Common myeloid progenitor, CD34-positive (primary cell): ENCODE results near the gene AP5S1.
"Not testable (repeated sequence)": the region's sequence is repeated elsewhere in the genome, so short reads cannot be mapped to it uniquely, and the experiment has no call there.

Experiments
- CTCF ChIA-PET: fragments of 350-600 bp; sonication (Branson Sonifier 250); formaldehyde crosslinking; loops from one replicate; lab custom pipeline; 2021; ENCODE audit warnings: antibody characterized with exemption; lab: Charles Lee
- POLR2A ChIA-PET: fragments of 350-600 bp; sonication (Branson Sonifier 250); formaldehyde crosslinking; loops from one replicate; lab custom pipeline; 2021; ENCODE audit warnings: antibody characterized with exemption; lab: Charles Lee
- DNase-seq, 3 donors: peaks; one replicate each; pipeline versions ENCODE4 v3.0.0 to v3.0.0-alpha.2; 2013
- H3K27ac ChIP-seq, 2 experiments: 1 replicate in 1 of 2; 2 replicates in 1 of 2; pipeline ENCODE4 v1.7.0; 2013; ENCODE audit warnings: inconsistent platforms in 2 of 2, low read length in 2 of 2, mild to moderate bottlenecking in 2 of 2, low read depth in 1 of 2, moderate library complexity in 1 of 2; ENCODE audit not compliant: severe bottlenecking in 2 of 2, insufficient read depth in 1 of 2, poor library complexity in 1 of 2
- H3K27me3 ChIP-seq, 5 experiments: replicated peaks in 2 of 5; 1 replicate in 3 of 5; 2 replicates in 2 of 5; pipeline versions ENCODE4 v1.6.1 to v1.7.0; 2013; ENCODE audit warnings: low read length in 4 of 5, mild to moderate bottlenecking in 2 of 5, moderate library complexity in 2 of 5, inconsistent platforms in 1 of 5; ENCODE audit not compliant: insufficient read depth in 5 of 5, control insufficient read depth in 4 of 5
- H3K36me3 ChIP-seq, 4 experiments: 1 replicate in 2 of 4; 2 replicates in 2 of 4; pipeline versions ENCODE4 v1.6.1 to v1.7.0; 2013; ENCODE audit warnings: low read length in 3 of 4, control low read depth in 1 of 4, mild to moderate bottlenecking in 1 of 4; ENCODE audit not compliant: control insufficient read depth in 4 of 4, insufficient read depth in 4 of 4
- H3K4me1 ChIP-seq, 4 experiments: 1 replicate in 3 of 4; 2 replicates in 1 of 4; pipeline versions ENCODE4 v1.6.1 to v1.7.1; 2013; ENCODE audit warnings: low read length in 3 of 4, mild to moderate bottlenecking in 3 of 4, control low read depth in 1 of 4, inconsistent platforms in 1 of 4, moderate library complexity in 1 of 4; ENCODE audit not compliant: control insufficient read depth in 4 of 4, insufficient read depth in 4 of 4; ENCODE audit errors: control extremely low read depth in 1 of 4
- H3K4me3 ChIP-seq, 7 experiments: 1 replicate in 4 of 7; 2 replicates in 3 of 7; pipeline versions ENCODE4 v1.5.1 to v1.7.0; 2013; ENCODE audit warnings: mild to moderate bottlenecking in 7 of 7, low read length in 6 of 7, moderate library complexity in 6 of 7, inconsistent platforms in 2 of 7, low read depth in 2 of 7, control low read depth in 1 of 7; ENCODE audit not compliant: insufficient read depth in 4 of 7, control insufficient read depth in 1 of 7; ENCODE audit errors: extremely low read depth in 1 of 7
- H3K9me3 ChIP-seq, 5 experiments: 1 replicate in 4 of 5; 2 replicates in 1 of 5; pipeline versions ENCODE4 v1.6.1 to v1.7.1; 2013; ENCODE audit warnings: low read length in 4 of 5, mild to moderate bottlenecking in 2 of 5, inconsistent platforms in 1 of 5, low read depth in 1 of 5, moderate library complexity in 1 of 5; ENCODE audit not compliant: control insufficient read depth in 4 of 5, insufficient read depth in 2 of 5; ENCODE audit errors: control extremely low read depth in 1 of 5
- WGBS: methylation state at CpG from one replicate; pipeline ENCODE4 v1.1.5; 2013; ENCODE audit not compliant: insufficient coverage; 5-methylcytosine and 5-hydroxymethylcytosine counted together

Gene AP5S1

GRCh38 chr20:3840201-3840600, 19.9 kb downstream of the AP5S1 start:
- H3K9me3 ChIP-seq, H3K4me3 ChIP-seq, POLR2A ChIA-PET, H3K27me3 ChIP-seq, H3K36me3 ChIP-seq, DNase-seq, H3K27ac ChIP-seq: not testable (repeated sequence)
- H3K4me1 ChIP-seq = peaks cover 7 to 45% (median 24%) of the 10 kb centered on the region in 4 experiments
- CTCF ChIA-PET = interaction anchor here (1.2 to 2.3 kb wide), 2 partner anchors 14 to 20 kb away, joined by 3 to 5 read pairs; partner anchors contain the start of gene AP5S1
- 95% methylated on average over 3 of the region's 7 CpGs for WGBS

- Histone ChIP-seq H3K36me3 (no peaks in the 10 kb centered on the region), H3K27me3 (no peaks in the 10 kb centered on the region), H3K9me3 (no peaks in the 10 kb centered on the region), H3K4me3 (no peak overlapping the region), H3K4me1 (peaks cover 7 to 60% (median 36%) of the 10 kb centered on the region in 4 experiments), H3K27ac (peak overlapping the region in 1 of 2 experiments; percentile 31)
- ChIA-PET CTCF (interaction anchor here (0.8 to 3.9 kb wide), 4 partner anchors 11 to 56 kb away, joined by 3 to 24 read pairs (median 4); partner anchors contain the start of gene CENPB), POLR2A (interaction anchor here (0.7 to 0.9 kb wide), 2 partner anchors 22 to 71 kb away, joined by 3 to 6 read pairs; partner anchors contain the start of gene AP5S1)
- 83% methylated on average over 2 of the region's 7 CpGs for WGBS
- DNase-seq = peak; percentile 72 to 77 (median 74)
These were observed 22.1 kb downstream of the AP5S1 start for GRCh38 chr20:3842348-3842930.

- H3K27me3 ChIP-seq = no peaks in the 10 kb centered on the region
- H3K4me1 ChIP-seq = peaks cover 7 to 59% (median 42%) of the 10 kb centered on the region in 4 experiments
- DNase-seq = peak; percentile 34 to 66 (median 50)
- H3K36me3 ChIP-seq = peaks cover 0 to 2% (median 0%) of the 10 kb centered on the region in 4 experiments
- H3K27ac ChIP-seq = no peak overlapping the region
- WGBS = no CpG with 5 or more reads among the region's 5 CpGs
- POLR2A ChIA-PET = no interaction called here
- no peak overlapping the region for H3K4me3 ChIP-seq
- CTCF ChIA-PET = interaction anchor here (0.8 to 3.9 kb wide), 4 partner anchors 10 to 57 kb away, joined by 3 to 24 read pairs (median 6); partner anchors contain the start of gene CENPB
- H3K9me3 ChIP-seq = no peaks in the 10 kb centered on the region
These were observed 23.1 kb downstream of the AP5S1 start for GRCh38 chr20:3843490-3843889.

GRCh38 chr20:3843990-3844619, 23.8 kb downstream of the AP5S1 start:
- H3K36me3 ChIP-seq, DNase-seq, POLR2A ChIA-PET, H3K27ac ChIP-seq, H3K27me3 ChIP-seq, H3K9me3 ChIP-seq, H3K4me3 ChIP-seq: not testable (repeated sequence)
- CTCF ChIA-PET = interaction anchor here (1.8 to 3.9 kb wide), 4 partner anchors 10 to 58 kb away, joined by 6 to 24 read pairs (median 6); partner anchors contain the start of genes AP5S1 and CENPB
- 96% methylated on average over 4 of the region's 9 CpGs for WGBS
- H3K4me1 ChIP-seq = peaks cover 4 to 54% (median 39%) of the 10 kb centered on the region in 4 experiments

- Histone ChIP-seq H3K36me3 (peaks cover 0 to 10% (median under 1%) of the 10 kb centered on the region in 4 experiments), H3K4me3 (peak overlapping the region; percentile 78 to 98 (median 88)), H3K27ac (peak overlapping the region; percentile 33 to 90), H3K27me3 (no peaks in the 10 kb centered on the region), H3K9me3 (no peaks in the 10 kb centered on the region), H3K4me1 (peaks cover 1 to 36% (median 27%) of the 10 kb centered on the region in 4 experiments)
- 0% methylated on average over 18 of the region's 22 CpGs for WGBS
- ChIA-PET POLR2A (no interaction called here), CTCF (no interaction called here)
- DNase-seq = no peak
These were observed 26.0 kb downstream of the AP5S1 start for GRCh38 chr20:3846378-3846739.

GRCh38 chr20:3846740-3847428, 26.5 kb downstream of the AP5S1 start, which contains the start of gene MAVS:
TSS of gene MAVS (plus strand) at chr20:3846834. CDS start at chr20:3854625, 7,791 bp downstream.
- POLR2A ChIA-PET = no interaction called here

More at GRCh38 chr20:3846740-3847428, 26.5 kb downstream of the AP5S1 start, which contains the start of gene MAVS:
- peaks cover 1 to 36% (median 27%) of the 10 kb centered on the region in 4 experiments for H3K4me1 ChIP-seq
- WGBS = under 1% methylated on average over 59 of the region's 72 CpGs
- H3K4me3 ChIP-seq = peak within 1 kb of the TSS; percentile 78 to 98 (median 88)
- H3K27me3 ChIP-seq = no peaks in the 10 kb centered on the region
- H3K27ac ChIP-seq = peak within 1 kb of the TSS; percentile 80 to 90
- H3K36me3 ChIP-seq = peaks cover 0 to 10% (median under 1%) of the 10 kb centered on the region in 4 experiments
- peak; percentile 80 to 88 (median 87) for DNase-seq
- H3K9me3 ChIP-seq = no peaks in the 10 kb centered on the region
- CTCF ChIA-PET = no interaction called here
